K562 treated with DMSO at 1 percent for 24 hours (cell line): ENCODE data around the gene SLC6A20. TPM values are rescaled to one million over a fixed set of nuclear protein-coding genes. Genes with fewer than 3 reads are reported as not detected.

Experiments
- total RNA-seq: library from RNA; unstranded; fragments of 300-600 nt; gene quantifications from 2 replicates; pipeline ENCODE4 v1.2.3, GENCODE V29; 2022; ENCODE audit warnings: low read depth; ENCODE audit not compliant: insufficient read depth

The SLC6A20 gene, protein sequence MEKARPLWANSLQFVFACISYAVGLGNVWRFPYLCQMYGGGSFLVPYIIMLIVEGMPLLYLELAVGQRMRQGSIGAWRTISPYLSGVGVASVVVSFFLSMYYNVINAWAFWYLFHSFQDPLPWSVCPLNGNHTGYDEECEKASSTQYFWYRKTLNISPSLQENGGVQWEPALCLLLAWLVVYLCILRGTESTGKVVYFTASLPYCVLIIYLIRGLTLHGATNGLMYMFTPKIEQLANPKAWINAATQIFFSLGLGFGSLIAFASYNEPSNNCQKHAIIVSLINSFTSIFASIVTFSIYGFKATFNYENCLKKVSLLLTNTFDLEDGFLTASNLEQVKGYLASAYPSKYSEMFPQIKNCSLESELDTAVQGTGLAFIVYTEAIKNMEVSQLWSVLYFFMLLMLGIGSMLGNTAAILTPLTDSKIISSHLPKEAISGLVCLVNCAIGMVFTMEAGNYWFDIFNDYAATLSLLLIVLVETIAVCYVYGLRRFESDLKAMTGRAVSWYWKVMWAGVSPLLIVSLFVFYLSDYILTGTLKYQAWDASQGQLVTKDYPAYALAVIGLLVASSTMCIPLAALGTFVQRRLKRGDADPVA
- total RNA-seq: not detected in 2 replicates

DNA sequence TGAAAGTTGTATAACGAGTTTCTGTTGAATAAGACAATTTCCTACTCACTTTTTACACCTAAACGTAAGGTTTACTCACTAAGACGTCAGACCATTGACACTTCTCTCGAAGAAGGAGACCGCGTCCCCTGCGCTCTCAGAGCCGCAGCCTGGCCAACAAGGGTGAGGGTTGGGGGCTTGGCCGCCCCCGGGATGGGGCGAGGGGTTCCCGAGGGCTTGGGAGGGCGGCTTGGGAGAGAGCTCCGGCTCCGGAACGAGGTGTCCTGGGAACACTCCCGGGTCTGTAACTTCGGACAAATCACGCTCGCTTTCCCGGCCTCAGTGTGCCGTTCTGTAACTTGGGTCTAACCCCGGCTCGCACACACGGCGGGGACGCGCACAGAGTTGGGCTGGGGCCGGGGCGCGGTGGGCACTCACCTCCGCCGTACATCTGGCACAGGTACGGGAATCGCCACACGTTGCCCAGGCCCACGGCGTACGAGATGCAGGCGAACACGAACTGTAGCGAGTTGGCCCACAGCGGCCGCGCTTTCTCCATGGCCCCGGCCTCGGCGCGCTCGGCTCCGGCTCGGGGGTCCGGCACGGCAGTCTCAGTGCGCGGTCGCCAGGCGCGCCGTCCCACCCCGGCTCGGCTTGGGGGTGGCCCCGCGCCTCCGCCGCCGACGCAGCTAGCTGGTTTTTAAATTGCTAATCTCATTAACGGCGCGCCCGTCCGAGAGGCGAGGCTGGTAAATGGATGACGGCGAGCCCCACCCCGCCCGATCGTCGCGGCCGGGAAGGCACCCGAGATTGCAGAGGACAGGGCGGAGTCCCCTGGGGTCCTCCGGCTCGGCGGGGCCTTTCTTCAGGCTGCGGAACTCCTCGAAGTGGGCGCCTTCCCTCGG lies at the start of gene SLC6A20:
TSS of gene SLC6A20 (minus strand) at position 655 of the 884 bp plus-strand sequence. CDS start at position 538, 117 bp downstream.

DNA sequence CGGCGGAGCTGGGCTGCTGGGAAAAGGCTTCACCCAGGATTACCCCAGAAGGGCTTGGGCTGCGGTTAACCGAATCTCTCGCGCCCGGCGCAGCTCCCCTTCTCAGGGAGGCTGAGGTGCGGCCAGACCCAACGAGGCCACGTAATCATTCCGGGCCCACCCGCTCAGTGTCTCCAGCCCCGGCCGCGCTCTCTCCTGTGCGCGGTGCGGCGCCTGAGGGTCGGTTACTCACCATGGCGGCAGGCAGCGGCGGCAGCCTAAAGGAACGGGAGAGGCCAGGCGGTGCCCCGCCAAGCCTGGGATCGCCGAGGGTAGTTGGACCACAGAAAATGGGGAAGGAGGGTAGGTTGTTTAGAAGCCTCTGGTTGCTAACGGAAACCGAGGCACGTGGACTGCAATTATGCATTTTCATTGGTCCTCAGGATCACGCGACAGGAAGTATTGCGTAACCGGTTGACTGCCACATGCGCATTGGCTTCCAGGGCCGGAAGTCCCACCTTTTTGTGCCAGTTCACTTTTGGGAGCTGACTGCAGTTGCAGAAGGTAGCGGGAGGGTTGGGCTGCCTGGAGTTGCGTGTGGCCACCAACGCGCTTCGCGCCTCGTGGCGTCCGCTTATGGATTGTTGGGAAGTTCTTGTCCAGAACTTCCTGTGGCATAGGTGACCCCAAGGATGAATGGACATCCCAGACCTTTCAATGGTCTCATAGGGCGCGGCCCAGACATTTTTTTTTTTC lies 45.6 kb upstream of the SLC6A20 start, which contains the start of gene LZTFL1:
TSS of gene LZTFL1 (minus strand) at position 363 of the 735 bp plus-strand sequence. CDS start at position 235, 128 bp downstream.

Other genes starting within 250 kb of the SLC6A20 start
- 15.1 and 18.5 TPM in 2 replicates for gene LIMD1, start 201.8 kb downstream of the SLC6A20 start, total RNA-seq
- gene SACM1L, start 107.1 kb downstream of the SLC6A20 start, total RNA-seq: 23.7 and 26.4 TPM in 2 replicates
- gene LZTFL1, start 45.6 kb upstream of the SLC6A20 start, total RNA-seq: 4.4 and 4.8 TPM in 2 replicates
- gene CCR9, start 90.0 kb upstream of the SLC6A20 start, total RNA-seq: not detected in 2 replicates
- not detected in 2 replicates for gene CXCR6, start 146.9 kb upstream of the SLC6A20 start, total RNA-seq
- 7.5 and 9.6 TPM in 2 replicates for gene FYCO1, start 199.3 kb upstream of the SLC6A20 start, total RNA-seq
- gene XCR1, start 230.9 kb upstream of the SLC6A20 start, total RNA-seq: not detected in 2 replicates